ENCODE data around the gene DMPK.
"Not testable (repeated sequence)": the region's sequence is repeated elsewhere in the genome, so short reads cannot be mapped to it uniquely, and the experiment has no call there.

DMPK gene

GRCh38 chr19:45733160-45733810 lies 49.0 kb downstream of the DMPK start, which contains the start of gene MEIOSIN:
MEIOSIN (plus strand) TSS chr19:45733439; CDS start chr19:45735377, 1,938 bp downstream.
- no peak for DNase-seq

DNA sequence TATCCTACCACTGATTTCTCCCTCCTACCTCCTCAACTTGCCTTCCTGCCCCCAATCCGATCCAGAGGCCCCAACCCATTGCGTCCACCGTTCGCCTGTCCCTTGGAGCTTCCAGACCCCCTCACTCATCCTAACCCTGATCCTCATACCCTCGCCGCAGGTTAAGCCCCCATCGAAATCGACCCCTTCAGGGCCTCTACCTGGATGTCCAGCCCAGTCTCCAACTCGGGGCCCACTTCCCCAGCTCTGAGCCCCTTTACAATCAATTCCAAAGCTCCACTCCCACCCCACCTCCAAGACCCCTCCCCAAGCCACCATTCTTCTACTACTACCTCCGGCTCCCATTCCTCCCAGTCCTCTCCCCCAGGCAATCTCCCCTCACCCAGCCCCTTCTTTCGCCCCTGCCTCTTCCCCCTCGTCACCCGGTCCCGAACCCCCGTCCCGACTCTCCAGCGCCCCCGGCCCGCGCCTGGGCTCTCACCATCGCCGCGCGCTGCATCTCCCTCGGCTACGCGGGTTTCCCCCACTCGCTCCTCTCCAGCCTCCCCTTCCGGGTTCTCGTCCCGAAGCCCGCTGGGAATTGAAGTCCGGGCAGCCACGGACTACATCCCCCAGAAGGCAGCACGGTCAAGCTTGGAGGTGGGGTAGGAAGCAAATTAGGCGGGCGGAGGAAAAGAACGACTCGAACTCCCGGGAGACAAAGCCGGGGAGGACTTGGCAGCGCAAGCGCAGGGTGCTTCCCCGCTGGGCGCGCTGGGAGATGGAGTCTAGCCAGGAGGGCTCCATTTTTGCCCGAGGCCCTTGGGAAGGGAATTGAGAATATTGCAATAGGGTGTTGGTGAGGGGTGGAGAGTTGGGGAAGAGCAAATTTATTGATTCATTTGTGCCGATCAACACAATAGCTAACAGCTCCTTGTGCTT lies 51.7 kb downstream of the DMPK start, which contains the start of gene FBXO46:
FBXO46 (minus strand) TSS at position 529 of the 921 bp plus-strand sequence. CDS start 17,401 bp downstream, outside the sequence.
- DNase-seq: peak; percentile 99

- DNase-seq: no peak
Observed at GRCh38 chr19:45729800-45730290, 52.4 kb downstream of the DMPK start.

GRCh38 chr19:45728683-45729082 lies 53.6 kb downstream of the DMPK start:
- not testable (repeated sequence) for DNase-seq

DNA sequence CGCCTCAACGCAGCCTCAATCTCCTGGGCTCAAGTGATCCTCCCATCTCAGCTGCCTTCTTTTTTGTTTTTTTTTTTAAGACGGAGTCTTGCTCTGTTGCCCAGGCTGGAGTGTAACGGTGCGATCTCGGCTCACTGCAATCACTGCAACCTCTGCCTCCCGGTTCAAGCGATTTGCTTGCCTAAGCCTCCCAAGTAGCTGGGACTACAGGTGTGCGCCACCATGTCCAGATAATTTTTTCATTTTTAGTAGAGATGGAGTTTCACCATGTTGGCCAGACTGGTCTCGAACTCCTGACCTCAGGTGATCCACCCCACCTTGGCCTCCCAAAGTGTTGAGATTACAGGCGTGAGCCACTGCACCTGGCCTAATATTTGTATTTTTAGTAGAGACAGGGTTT lies 62.2 kb downstream of the DMPK start:
- DNase-seq: not testable (repeated sequence)

Data from NCI-H510A (cell line).